Adrenal gland (tissue), 12 donors: ENCODE data around the gene ZNF740. TPM values are rescaled to one million over a fixed set of nuclear protein-coding genes. Genes with fewer than 3 reads are reported as not detected.

Source experiments
- DNase-seq, 7 donors: peaks; one replicate each; pipeline ENCODE4 v3.0.0-alpha.2; 2019 to 2020
- H3K27ac ChIP-seq, 5 donors: fragments of 200-600 bp; sonication (generic) in 4 of 5; 1 replicate in 3 of 5; 2 replicates in 2 of 5; pipeline versions ENCODE4 v1.5.1 to v1.8.0; 2016 to 2020; ENCODE audit warnings: mild to moderate bottlenecking in 1 of 5
- H3K27me3 ChIP-seq: fragments of 200-600 bp; 2 replicates; pipeline ENCODE4 v1.8.0; 2021
- H3K36me3 ChIP-seq, 2 donors: fragments of 200-600 bp; replicated peaks in 1 of 2; 1 replicate in 1 of 2; 2 replicates in 1 of 2; pipeline versions ENCODE4 v1.5.1 to v1.8.0; 2018 to 2022
- H3K4me1 ChIP-seq, 2 donors: fragments of 200-600 bp; replicated peaks in 1 of 2; 1 replicate in 1 of 2; 2 replicates in 1 of 2; pipeline versions ENCODE4 v1.5.1 to v1.8.0; 2018 to 2021
- H3K4me3 ChIP-seq, 4 donors: fragments of 200-600 bp; sonication (generic) in 3 of 4; one replicate each; pipeline ENCODE4 v1.5.1; 2016 to 2018
- H3K9me3 ChIP-seq, 3 donors: fragments of 200-600 bp; sonication (generic) in 1 of 3; replicated peaks in 1 of 3; 1 replicate in 2 of 3; 2 replicates in 1 of 3; pipeline versions ENCODE4 v1.5.1 to v1.8.0; 2016 to 2021
- CTCF ChIP-seq, 6 experiments: fragments of 450-650 bp in 4 of 6; fragments of 200-600 bp in 2 of 6; sonication (generic) in 1 of 6; IDR thresholded peaks; 1 replicate in 5 of 6; 2 replicates in 1 of 6; pipeline versions ENCODE4 v1.5.1 to v1.8.0; 2016 to 2021; ENCODE audit warnings: antibody characterized with exemption in 6 of 6, mild to moderate bottlenecking in 2 of 6, moderate library complexity in 1 of 6
- POLR2A ChIP-seq, 2 donors: fragments of 450-650 bp; IDR thresholded peaks; one replicate each; pipeline ENCODE4 v1.6.1; 2017; ENCODE audit warnings: antibody characterized with exemption in 2 of 2, mild to moderate bottlenecking in 2 of 2, moderate library complexity in 1 of 2
- WGBS, 4 donors: extraction: QIAGEN DNeasy Blood & Tissue Kit in 2 of 4; methylation state at CpG; one replicate each; pipeline versions ENCODE4 v1.1.5 to v1.1.7; 2013 to 2017; 5-methylcytosine and 5-hydroxymethylcytosine counted together
- intact Hi-C, 2 donors: fragments of 100-400 bp; cut with DNase I; formaldehyde crosslinking; loops; one replicate each; pipeline versions ENCODE4 v1.14.1 to v1.15.0; 2022 to 2023
- polyA plus RNA-seq, 3 donors: library from polyadenylated mRNA; stranded (reverse); fragments of 200-250 nt in 2 of 3; fragments of 350-450 nt in 1 of 3; fragmentation: Illumina TruSeq in 1 of 3; extraction: RNeasy Lipid Tissue Mini Kit (QIAGEN cat#74804) in 1 of 3; gene quantifications; one replicate each; pipeline ENCODE4 v1.2.3, GENCODE V29; 2013 to 2014
- total RNA-seq, 9 donors: library from RNA; depleted of rRNA in 4 of 9; stranded (reverse); fragments of >200 nt in 4 of 9; fragments of 120-200 nt in 1 of 9; fragmentation: NEBNext Ultra II Directional in 1 of 9; extraction: Animal tissue kit (Norgen Biotek cat#: 25700) in 1 of 9; gene quantifications; one replicate each; pipeline versions ENCODE4 v1.1.0 to v1.2.4, GENCODE V29; 2013 to 2023
- donor health status: healthy with polysubstance abuse.
- donor health status: Bipolar disorder and iron deficiency.
- donor health status: DM: yes; HTN: yes; CAD: no.
- donor health status: DM: no; HTN: no; CAD: no.
- donor health status: DM: no; HTN: no; CAD: no.
- donor health status: DM: yes; HTN: yes; CAD: no.

The ZNF740 gene
- total and polyA plus RNA-seq, 12 donors: 6.6 to 61.0 (median 14.0) TPM

- DNase-seq: peak; percentile 40 to 74 (median 67)
- no peaks in the 10 kb centered on the region for H3K27me3 ChIP-seq
- intact Hi-C loops: no loop called here
- no peaks in the 10 kb centered on the region for H3K9me3 ChIP-seq
- TF ChIP-seq POLR2A (IDR thresholded peaks at IDR 0.05): no peak
- TF ChIP-seq CTCF (IDR thresholded peaks at IDR 0.05): no peak
- no peaks in the 10 kb centered on the region for H3K4me1 ChIP-seq
- H3K36me3 ChIP-seq: no peaks in the 10 kb centered on the region
- WGBS, 4 donors: 78 to 81% (median 79%) methylated on average over 5 of the region's 5 CpGs
- H3K27ac ChIP-seq: peak overlapping the region in 1 of 5 donors; percentile 31
- H3K4me3 ChIP-seq: no peak overlapping the region
These were observed 34.9 kb upstream of the ZNF740 start for GRCh38 chr12:53145383-53146260.

- Histone ChIP-seq H3K4me1 (no peaks in the 10 kb centered on the region), H3K27ac (no peak overlapping the region), H3K27me3 (no peaks in the 10 kb centered on the region), H3K36me3 (no peaks in the 10 kb centered on the region), H3K9me3 (no peaks in the 10 kb centered on the region), H3K4me3 (no peak overlapping the region)
- intact Hi-C loops: no loop called here
- WGBS, 4 donors: 79 to 82% (median 80%) methylated on average over 5 of the region's 5 CpGs
- no peak for DNase-seq
- TF ChIP-seq CTCF (IDR thresholded peaks at IDR 0.05): no peak
- no peak for TF ChIP-seq POLR2A (IDR thresholded peaks at IDR 0.05)
These were observed 33.3 kb upstream of the ZNF740 start for GRCh38 chr12:53147181-53147580.

DNA sequence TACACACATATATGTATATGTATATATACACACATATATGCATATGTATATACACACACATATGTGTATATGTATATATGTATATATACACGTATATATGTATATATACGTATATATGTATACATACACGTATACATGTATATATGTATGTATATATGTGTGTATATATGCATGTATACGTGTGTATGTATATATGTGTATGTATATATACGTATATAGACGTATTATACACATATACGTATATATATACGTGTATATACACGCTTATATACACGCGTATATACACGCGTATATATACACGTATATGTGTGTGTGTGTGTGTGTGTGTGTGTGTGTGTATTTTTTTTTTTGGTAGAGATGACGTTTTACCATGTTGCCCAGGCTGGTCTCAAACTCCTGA lies 32.9 kb upstream of the ZNF740 start:
- 73 to 86% (median 86%) methylated on average over 15 of the region's 15 CpGs for WGBS, 4 donors
- H3K4me3 ChIP-seq: no peak overlapping the region
- intact Hi-C loops: no loop called here
- no peaks in the 10 kb centered on the region for H3K9me3 ChIP-seq
- no peaks in the 10 kb centered on the region for H3K27me3 ChIP-seq
- H3K36me3 ChIP-seq: no peaks in the 10 kb centered on the region
- DNase-seq: no peak
- TF ChIP-seq POLR2A (IDR thresholded peaks at IDR 0.05) (no peak), CTCF (IDR thresholded peaks at IDR 0.05) (no peak)
- no peaks in the 10 kb centered on the region for H3K4me1 ChIP-seq
- no peak overlapping the region for H3K27ac ChIP-seq

DNA sequence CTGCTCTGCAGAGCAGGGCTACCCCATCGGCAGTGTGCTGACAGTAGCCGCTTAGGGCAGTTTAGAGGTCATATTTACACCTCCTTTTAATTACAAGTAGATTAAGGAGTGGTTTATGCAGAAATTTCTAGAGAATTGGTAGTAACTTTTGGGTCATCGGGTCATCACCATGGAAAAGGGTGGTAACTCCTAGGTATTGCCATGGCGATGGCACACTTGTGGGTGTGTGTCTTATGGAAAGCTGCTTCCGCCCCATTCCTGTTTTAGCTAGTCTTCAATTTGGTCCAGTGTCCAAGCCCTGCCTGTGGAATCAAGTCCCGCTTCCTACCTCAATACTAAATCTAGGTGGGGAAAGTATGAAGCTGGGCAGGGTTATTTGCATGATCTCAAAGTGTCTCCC lies 29.5 kb upstream of the ZNF740 start:
- no peak for DNase-seq
- no peaks in the 10 kb centered on the region for H3K36me3 ChIP-seq
- H3K4me1 ChIP-seq: no peaks in the 10 kb centered on the region
- no peak overlapping the region for H3K27ac ChIP-seq
- TF ChIP-seq POLR2A (IDR thresholded peaks at IDR 0.05) (no peak), CTCF (IDR thresholded peaks at IDR 0.05) (no peak)
- no peaks in the 10 kb centered on the region for H3K27me3 ChIP-seq
- intact Hi-C loops: no loop called here
- WGBS, 4 donors: 86 to 93% (median 91%) methylated on average over 6 of the region's 6 CpGs
- H3K4me3 ChIP-seq: no peak overlapping the region
- H3K9me3 ChIP-seq: no peaks in the 10 kb centered on the region
